CD4-positive, CD25-positive, alpha-beta regulatory T cell (primary cell): ENCODE measurements around the gene SPATA6. TPM values are rescaled to one million over a fixed set of nuclear protein-coding genes. Genes with fewer than 3 reads are reported as not detected.
"Not testable (repeated sequence)": the region's sequence is repeated elsewhere in the genome, so short reads cannot be mapped to it uniquely, and the experiment has no call there.

Experiments used
- ATAC-seq, 2 donors: fragments of 150-1000 bp; cut with Tn5 transposase; one replicate each; pipeline ENCODE4 v1.10.0; 2021; ENCODE audit warnings: low read depth in 2 of 2, moderate number of reproducible peaks in 2 of 2, moderate library complexity in 1 of 2
- DNase-seq, 3 donors: peaks; one replicate each; pipeline versions ENCODE4 v3.0.0 to v3.0.0-alpha.2; 2012 to 2022; ENCODE audit warnings: mixed read lengths in 1 of 3
- H3K27ac ChIP-seq: one replicate; pipeline ENCODE4 v1.7.0; 2013; ENCODE audit warnings: mild to moderate bottlenecking, low read length; ENCODE audit not compliant: insufficient read depth, poor library complexity, severe bottlenecking
- H3K27me3 ChIP-seq: one replicate; pipeline ENCODE4 v1.7.0; 2013; ENCODE audit warnings: low read length; ENCODE audit not compliant: control insufficient read depth, insufficient read depth
- H3K36me3 ChIP-seq: one replicate; pipeline ENCODE4 v1.7.0; 2013; ENCODE audit warnings: mild to moderate bottlenecking, low read length, moderate library complexity; ENCODE audit not compliant: control insufficient read depth, insufficient read depth
- H3K4me1 ChIP-seq: 2 replicates; pipeline ENCODE4 v1.7.0; 2013; ENCODE audit warnings: mild to moderate bottlenecking, low read length; ENCODE audit not compliant: insufficient read depth, control insufficient read depth, poor library complexity, severe bottlenecking
- H3K4me3 ChIP-seq: one replicate; pipeline ENCODE4 v1.7.0; 2013; ENCODE audit warnings: low read depth, mild to moderate bottlenecking, low read length, moderate library complexity
- H3K9me3 ChIP-seq, 2 experiments: 1 replicate in 1 of 2; 2 replicates in 1 of 2; pipeline ENCODE4 v1.7.0; 2013; ENCODE audit warnings: low read length in 2 of 2, mild to moderate bottlenecking in 1 of 2, moderate library complexity in 1 of 2; ENCODE audit not compliant: control insufficient read depth in 2 of 2
- H3K27ac Mint-ChIP-seq, 3 donors: one replicate each; pipeline ENCODE4 v1.8.0; 2020 to 2022; ENCODE audit warnings: mild to moderate bottlenecking in 3 of 3, mixed read lengths in 3 of 3, moderate library complexity in 2 of 3
- H3K27me3 Mint-ChIP-seq: one replicate; pipeline ENCODE4 v1.8.0; 2022; ENCODE audit warnings: mild to moderate bottlenecking, mixed read lengths
- H3K36me3 Mint-ChIP-seq: one replicate; pipeline ENCODE4 v1.8.0; 2020; ENCODE audit warnings: mixed read lengths
- H3K4me1 Mint-ChIP-seq, 4 donors: one replicate each; pipeline ENCODE4 v1.8.0; 2020 to 2022; ENCODE audit warnings: mixed read lengths in 4 of 4, mild to moderate bottlenecking in 1 of 4
- H3K4me3 Mint-ChIP-seq, 4 donors: one replicate each; pipeline ENCODE4 v1.8.0; 2020 to 2022; ENCODE audit warnings: mild to moderate bottlenecking in 4 of 4, mixed read lengths in 4 of 4, moderate library complexity in 3 of 4
- H3K9me3 Mint-ChIP-seq, 7 donors: one replicate each; pipeline ENCODE4 v1.8.0; 2020 to 2022; ENCODE audit warnings: mixed read lengths in 7 of 7, mild to moderate bottlenecking in 3 of 7, moderate library complexity in 2 of 7
- polyA plus RNA-seq, 4 donors: library from polyadenylated mRNA; unstranded; fragments of 300-500 nt; fragmentation: Illumina TruSeq; gene quantifications; one replicate each; pipeline ENCODE4 v1.2.3, GENCODE V29; 2021
- total RNA-seq: library from RNA; stranded (reverse); gene quantifications from one replicate; pipeline ENCODE4 v1.2.3, GENCODE V29; 2022

The SPATA6 gene
- total and polyA plus RNA-seq, 5 donors from 2014 or later: 0.18 to 1.6 (median 0.41) TPM

DNA sequence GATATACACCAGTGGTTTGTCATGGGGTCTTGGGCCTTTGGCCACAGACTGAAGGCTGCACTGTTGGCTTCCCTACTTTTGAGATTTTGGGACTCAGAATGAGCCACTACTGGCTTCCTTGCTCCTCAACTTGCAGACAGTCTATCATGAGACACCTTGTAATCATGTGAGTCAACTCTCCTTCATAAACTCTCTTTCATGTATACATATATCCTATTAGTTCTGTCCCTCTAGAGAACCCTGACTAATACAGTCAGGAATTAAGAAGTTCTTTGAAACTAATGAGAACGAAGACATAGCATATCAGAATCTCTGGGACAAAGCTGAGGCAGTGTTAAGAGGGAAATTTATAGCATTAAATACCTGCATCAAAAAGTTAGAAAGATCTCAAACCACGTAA, 138.7 kb downstream of the SPATA6 start:
- Mint-ChIP-seq H3K27ac (no peak overlapping the region), H3K27me3 (no peaks in the 10 kb centered on the region), H3K36me3 (no peaks in the 10 kb centered on the region), H3K4me1 (no peaks in the 10 kb centered on the region), H3K4me3 (no peak overlapping the region), H3K9me3 (peaks cover 4 to 34% (median 14%) of the 10 kb centered on the region in 7 donors)
- no peak for DNase-seq
- no peaks in the 10 kb centered on the region for H3K27me3 ChIP-seq
- H3K9me3 ChIP-seq: peaks cover 0 to 3% of the 10 kb centered on the region in 2 experiments
- H3K4me3 ChIP-seq: no peak overlapping the region
- no peak overlapping the region for H3K27ac ChIP-seq
- ATAC-seq: no peak
- no peaks in the 10 kb centered on the region for H3K4me1 ChIP-seq
- H3K36me3 ChIP-seq: no peaks in the 10 kb centered on the region

DNA sequence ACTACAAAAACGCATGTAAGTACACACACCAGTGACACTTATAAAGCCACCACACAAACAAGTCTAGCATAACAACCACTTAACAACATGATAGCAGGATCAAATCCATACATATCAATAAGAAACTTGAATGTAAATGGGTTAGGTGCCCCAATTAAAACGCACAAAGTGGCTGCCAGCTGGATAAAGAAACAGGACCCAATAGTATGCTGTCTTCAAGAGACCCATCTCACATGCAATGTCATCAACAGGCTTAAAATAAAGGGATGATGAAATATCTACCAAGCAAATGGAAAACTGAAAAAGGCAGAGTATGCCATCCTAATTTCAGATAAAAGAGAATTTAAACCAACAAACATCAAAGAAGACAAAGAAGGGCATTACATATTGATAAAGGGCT, 139.9 kb downstream of the SPATA6 start:
- H3K4me1 ChIP-seq: no peaks in the 10 kb centered on the region
- H3K27ac Mint-ChIP-seq: no peak overlapping the region
- DNase-seq (no peak), ATAC-seq (no peak)
- H3K36me3 Mint-ChIP-seq: no peaks in the 10 kb centered on the region
- no peaks in the 10 kb centered on the region for H3K36me3 ChIP-seq
- H3K4me1 Mint-ChIP-seq: no peaks in the 10 kb centered on the region
- H3K4me3 ChIP-seq: no peak overlapping the region
- peaks cover 0 to 3% of the 10 kb centered on the region in 2 experiments for H3K9me3 ChIP-seq
- H3K27me3 ChIP-seq: no peaks in the 10 kb centered on the region
- no peak overlapping the region for H3K27ac ChIP-seq
- peaks cover 5 to 35% (median 15%) of the 10 kb centered on the region in 7 donors for H3K9me3 Mint-ChIP-seq
- H3K27me3 Mint-ChIP-seq: no peaks in the 10 kb centered on the region
- H3K4me3 Mint-ChIP-seq: no peak overlapping the region

DNA sequence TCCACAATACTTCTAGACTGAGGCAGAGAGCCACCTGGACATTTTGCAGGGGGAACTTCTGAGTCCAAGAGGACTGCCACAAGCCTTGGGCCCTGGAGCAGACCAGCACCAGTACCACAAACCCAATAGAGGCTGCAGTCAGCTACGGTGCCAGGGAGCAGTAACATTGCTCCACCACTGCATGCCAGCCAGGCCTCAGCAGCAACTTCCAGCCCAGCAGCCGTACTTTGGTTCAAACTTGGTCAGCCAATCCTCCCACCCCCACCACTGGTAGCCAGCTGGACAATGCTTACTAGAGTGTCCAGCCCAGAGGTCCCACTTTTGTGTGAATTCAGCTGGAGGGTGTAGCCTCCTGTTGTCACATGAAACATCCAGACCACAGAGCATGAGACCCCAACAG, 142.1 kb downstream of the SPATA6 start:
- ATAC-seq (no peak), DNase-seq (no peak)
- Histone ChIP-seq H3K27ac (no peak overlapping the region), H3K4me1 (no peaks in the 10 kb centered on the region), H3K4me3 (no peak overlapping the region), H3K9me3 (peaks cover 0 to 3% of the 10 kb centered on the region in 2 experiments), H3K36me3 (no peaks in the 10 kb centered on the region), H3K27me3 (no peaks in the 10 kb centered on the region)
- no peaks in the 10 kb centered on the region for H3K36me3 Mint-ChIP-seq
- H3K27ac Mint-ChIP-seq: no peak overlapping the region
- H3K4me1 Mint-ChIP-seq: no peaks in the 10 kb centered on the region
- H3K9me3 Mint-ChIP-seq: peaks cover 4 to 48% (median 15%) of the 10 kb centered on the region in 7 donors
- H3K27me3 Mint-ChIP-seq: no peaks in the 10 kb centered on the region
- no peak overlapping the region for H3K4me3 Mint-ChIP-seq

DNA sequence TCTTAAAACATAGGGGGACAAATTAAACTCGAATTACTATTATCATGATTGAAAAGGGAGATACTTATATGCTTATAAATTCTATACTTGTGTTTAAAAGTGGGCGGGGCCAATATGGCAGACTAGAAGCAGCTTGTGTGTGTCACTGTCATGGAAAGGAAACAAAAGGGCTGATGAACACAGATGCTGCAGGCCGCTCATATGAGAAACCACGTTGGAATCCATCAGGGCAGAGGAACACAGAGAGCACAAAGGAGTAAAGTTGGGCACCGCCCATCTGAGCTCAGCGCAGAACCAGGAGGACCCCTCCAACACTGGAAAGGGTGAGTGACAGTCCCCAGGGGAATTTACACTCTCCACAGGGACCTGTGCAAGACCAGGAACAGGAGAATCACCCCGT, 142.5 kb downstream of the SPATA6 start:
- no peak overlapping the region for H3K27ac ChIP-seq
- Mint-ChIP-seq H3K27ac (no peak overlapping the region), H3K9me3 (peaks cover 4 to 48% (median 15%) of the 10 kb centered on the region in 7 donors), H3K27me3 (no peaks in the 10 kb centered on the region), H3K4me3 (no peak overlapping the region), H3K4me1 (no peaks in the 10 kb centered on the region), H3K36me3 (no peaks in the 10 kb centered on the region)
- peaks cover 0 to 3% of the 10 kb centered on the region in 2 experiments for H3K9me3 ChIP-seq
- ATAC-seq (no peak), DNase-seq (no peak)
- H3K4me3 ChIP-seq: no peak overlapping the region
- H3K27me3 ChIP-seq: no peaks in the 10 kb centered on the region
- no peaks in the 10 kb centered on the region for H3K4me1 ChIP-seq
- no peaks in the 10 kb centered on the region for H3K36me3 ChIP-seq

DNA sequence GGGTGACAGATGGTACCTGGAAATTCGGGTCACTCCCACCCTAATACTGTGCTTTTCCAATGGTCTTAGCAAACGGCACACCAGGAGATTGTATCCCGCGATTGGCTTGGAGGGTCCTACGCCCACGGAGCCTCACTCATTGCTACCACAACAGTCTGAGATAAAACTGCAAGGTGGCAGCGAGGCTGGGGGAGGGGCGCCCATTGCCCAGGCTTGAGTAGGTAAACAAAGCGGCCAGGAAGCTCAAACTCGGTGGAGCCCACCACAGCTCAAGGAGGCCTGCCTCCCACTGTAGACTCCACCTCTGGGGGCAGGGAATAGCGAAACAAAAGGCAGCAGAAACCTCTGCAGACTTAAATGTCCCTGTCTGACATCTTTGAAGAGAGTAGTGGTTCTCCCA, 160.2 kb downstream of the SPATA6 start:
- not testable (repeated sequence) for H3K27ac ChIP-seq, H3K4me1 Mint-ChIP-seq, DNase-seq, H3K36me3 Mint-ChIP-seq, H3K27me3 Mint-ChIP-seq, H3K36me3 ChIP-seq, H3K27ac Mint-ChIP-seq, H3K4me1 ChIP-seq, H3K27me3 ChIP-seq, ATAC-seq, H3K4me3 ChIP-seq, H3K4me3 Mint-ChIP-seq, H3K9me3 ChIP-seq
- peaks cover 0 to 29% (median 9%) of the 10 kb centered on the region in 7 donors for H3K9me3 Mint-ChIP-seq

DNA sequence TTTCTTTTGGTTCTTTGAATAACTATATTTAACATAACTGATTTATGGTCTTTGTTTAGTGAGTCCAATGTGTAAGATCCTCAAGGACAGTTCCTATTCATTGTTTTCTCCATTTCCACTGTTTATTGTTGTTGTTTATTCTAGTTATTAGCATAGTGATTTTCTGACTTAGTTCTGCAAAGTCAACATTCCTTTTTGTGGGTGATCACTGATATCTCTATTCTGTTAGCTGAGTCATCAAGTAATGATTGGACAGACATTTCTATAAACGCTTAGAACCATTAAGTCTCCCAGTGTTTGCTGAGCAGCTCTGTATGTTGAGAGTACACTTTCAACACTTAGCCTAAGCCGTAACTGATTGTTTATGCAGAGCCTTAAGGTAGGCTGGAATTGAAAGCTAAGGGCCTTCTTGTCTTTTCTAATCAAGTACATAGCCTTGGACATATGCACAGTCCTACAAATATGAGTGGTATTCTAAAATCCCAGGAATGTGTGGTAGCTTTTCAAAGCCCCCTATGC, 162.4 kb downstream of the SPATA6 start:
- Mint-ChIP-seq H3K27me3 (no peaks in the 10 kb centered on the region), H3K4me1 (no peaks in the 10 kb centered on the region), H3K27ac (no peak overlapping the region), H3K9me3 (peaks cover 0 to 19% (median 7%) of the 10 kb centered on the region in 7 donors), H3K36me3 (no peaks in the 10 kb centered on the region), H3K4me3 (no peak overlapping the region)
- Histone ChIP-seq H3K9me3 (peaks cover 0 to 3% of the 10 kb centered on the region in 2 experiments), H3K4me3 (no peak overlapping the region), H3K27ac (no peak overlapping the region), H3K27me3 (no peaks in the 10 kb centered on the region), H3K36me3 (no peaks in the 10 kb centered on the region), H3K4me1 (no peaks in the 10 kb centered on the region)
- DNase-seq (no peak), ATAC-seq (no peak)

DNA sequence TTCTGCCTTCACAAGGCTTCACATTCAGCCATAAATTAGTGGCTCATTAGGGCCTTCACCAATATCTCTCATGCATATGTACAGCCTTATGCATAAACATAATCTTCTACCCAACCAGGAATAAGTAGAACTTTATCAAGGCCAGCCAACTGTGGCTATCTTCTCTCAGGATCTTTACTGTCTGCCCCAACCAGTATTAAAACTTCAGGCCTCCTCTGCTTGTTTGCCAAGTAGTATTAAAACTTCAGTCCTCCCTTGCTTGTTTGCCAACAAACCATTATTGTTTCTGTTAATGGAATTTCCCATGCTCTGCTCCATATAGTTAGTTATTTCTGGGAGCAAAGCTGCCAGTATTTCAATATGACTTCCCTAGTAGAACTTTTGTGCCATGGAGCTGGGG, 169.4 kb downstream of the SPATA6 start:
- Histone ChIP-seq H3K36me3 (no peaks in the 10 kb centered on the region), H3K4me1 (no peaks in the 10 kb centered on the region), H3K4me3 (no peak overlapping the region), H3K27ac (no peak overlapping the region), H3K9me3 (peaks cover 0 to 3% of the 10 kb centered on the region in 2 experiments), H3K27me3 (no peaks in the 10 kb centered on the region)
- no peaks in the 10 kb centered on the region for H3K36me3 Mint-ChIP-seq
- no peak for DNase-seq
- H3K9me3 Mint-ChIP-seq: peaks cover 0 to 6% (median 1%) of the 10 kb centered on the region in 7 donors
- no peak overlapping the region for H3K4me3 Mint-ChIP-seq
- H3K27ac Mint-ChIP-seq: no peak overlapping the region
- ATAC-seq: no peak
- H3K4me1 Mint-ChIP-seq: no peaks in the 10 kb centered on the region
- no peaks in the 10 kb centered on the region for H3K27me3 Mint-ChIP-seq

DNA sequence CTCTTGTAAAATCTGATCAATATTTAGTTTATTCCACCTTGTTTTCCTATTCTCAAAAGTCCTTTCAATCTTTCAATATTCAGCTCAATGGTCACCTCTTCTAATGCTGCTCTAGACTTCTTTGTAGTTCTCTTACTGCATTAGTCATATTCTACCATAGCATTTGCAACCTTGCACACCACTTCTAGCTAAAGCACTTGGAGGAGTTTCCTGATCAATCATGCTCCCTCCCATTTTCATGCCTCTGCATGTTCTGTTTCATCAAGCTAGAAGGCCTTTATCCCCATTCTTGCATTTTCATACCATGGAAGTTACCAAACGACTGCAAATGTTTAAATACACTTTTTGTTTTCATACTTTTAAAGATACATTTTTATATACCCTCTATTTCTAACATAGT, 177.3 kb downstream of the SPATA6 start:
- Histone ChIP-seq H3K4me1 (no peaks in the 10 kb centered on the region), H3K36me3 (no peaks in the 10 kb centered on the region), H3K27me3 (no peaks in the 10 kb centered on the region), H3K4me3 (no peak overlapping the region), H3K27ac (no peak overlapping the region), H3K9me3 (no peaks in the 10 kb centered on the region)
- no peak for DNase-seq
- Mint-ChIP-seq H3K9me3 (peaks cover 0 to 3% (median 0%) of the 10 kb centered on the region in 7 donors), H3K27ac (no peak overlapping the region), H3K36me3 (no peaks in the 10 kb centered on the region), H3K4me3 (no peak overlapping the region), H3K4me1 (no peaks in the 10 kb centered on the region), H3K27me3 (peaks cover 5% of the 10 kb centered on the region)
- no peak for ATAC-seq
